Prostate gland (tissue), 2 donors: ENCODE data around the gene KLHL3.

Experiments used
- POLR2A ChIP-seq: fragments of 450-650 bp; IDR thresholded peaks from one replicate; pipeline ENCODE4 v1.6.1; 2016; ENCODE audit warnings: antibody characterized with exemption, mild to moderate bottlenecking
- POLR2AphosphoS5 ChIP-seq: sonication (generic); formaldehyde crosslinking; IDR thresholded peaks from one replicate; pipeline ENCODE4 v1.6.1; 2017; ENCODE audit warnings: antibody characterized with exemption
- TF ChIP-seq, protein P1 (sequence below), 4 experiments: fragments of 200-600 bp in 2 of 4; fragments of 450-650 bp in 2 of 4; sonication (generic) in 2 of 4; IDR thresholded peaks; 1 replicate in 3 of 4; 2 replicates in 1 of 4; pipeline ENCODE4 v1.5.1; 2016 to 2019; ENCODE audit warnings: antibody characterized with exemption in 4 of 4, mild to moderate bottlenecking in 2 of 4, moderate library complexity in 2 of 4

- TF ChIP-seq, protein P1, sequence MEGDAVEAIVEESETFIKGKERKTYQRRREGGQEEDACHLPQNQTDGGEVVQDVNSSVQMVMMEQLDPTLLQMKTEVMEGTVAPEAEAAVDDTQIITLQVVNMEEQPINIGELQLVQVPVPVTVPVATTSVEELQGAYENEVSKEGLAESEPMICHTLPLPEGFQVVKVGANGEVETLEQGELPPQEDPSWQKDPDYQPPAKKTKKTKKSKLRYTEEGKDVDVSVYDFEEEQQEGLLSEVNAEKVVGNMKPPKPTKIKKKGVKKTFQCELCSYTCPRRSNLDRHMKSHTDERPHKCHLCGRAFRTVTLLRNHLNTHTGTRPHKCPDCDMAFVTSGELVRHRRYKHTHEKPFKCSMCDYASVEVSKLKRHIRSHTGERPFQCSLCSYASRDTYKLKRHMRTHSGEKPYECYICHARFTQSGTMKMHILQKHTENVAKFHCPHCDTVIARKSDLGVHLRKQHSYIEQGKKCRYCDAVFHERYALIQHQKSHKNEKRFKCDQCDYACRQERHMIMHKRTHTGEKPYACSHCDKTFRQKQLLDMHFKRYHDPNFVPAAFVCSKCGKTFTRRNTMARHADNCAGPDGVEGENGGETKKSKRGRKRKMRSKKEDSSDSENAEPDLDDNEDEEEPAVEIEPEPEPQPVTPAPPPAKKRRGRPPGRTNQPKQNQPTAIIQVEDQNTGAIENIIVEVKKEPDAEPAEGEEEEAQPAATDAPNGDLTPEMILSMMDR (IDR thresholded peaks at IDR 0.05): no peak
- no peak for TF ChIP-seq POLR2A
- TF ChIP-seq POLR2AphosphoS5: no peak
Measured at GRCh38 chr5:137599457-137599856, 136.4 kb downstream of the KLHL3 start.
